ENCODE data around the gene CALB2.

CALB2 gene

DNA sequence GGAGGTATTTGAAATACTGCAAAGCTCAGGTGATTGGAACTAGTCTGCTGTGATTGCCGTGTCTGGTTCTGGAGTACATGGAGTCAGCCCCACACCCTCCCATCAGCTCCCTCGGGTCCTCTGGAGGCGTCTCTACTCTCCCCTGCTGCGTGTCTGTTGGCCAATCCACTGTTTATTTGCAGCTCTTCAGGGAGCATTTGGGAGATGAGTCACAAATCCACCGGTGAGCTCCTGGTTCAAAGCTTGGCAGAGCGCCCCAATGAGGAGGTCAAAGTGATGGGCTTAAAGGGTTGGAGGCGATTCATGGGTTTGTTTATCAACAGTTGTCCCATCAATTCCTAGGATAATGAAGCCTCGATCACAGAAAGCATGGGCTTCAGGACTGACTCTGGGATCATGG, 14.6 kb downstream of the CALB2 start:
- Histone ChIP-seq H3K27me3 (ENCODE audit: insufficient read depth, low read depth) (no peaks in the 10 kb centered on the region; the same call in 1 of the 2 replicates), H3K4me2 (no peak overlapping the region), H3K36me3 (ENCODE audit: insufficient read depth) (no peaks in the 10 kb centered on the region), H3K4me1 (ENCODE audit: low read depth, poor library complexity, severe bottlenecking) (no peaks in the 10 kb centered on the region), H3K79me2 (ENCODE audit: insufficient read depth, low read depth) (no peaks in the 10 kb centered on the region), H3K9ac (no peak overlapping the region), H2AFZ (ENCODE audit: low read depth) (no peak overlapping the region), H3K27ac (no peak overlapping the region), H3K4me3 (IDR thresholded peaks at IDR 0.05; ENCODE audit: insufficient read depth, low read depth, low read length) (no peak overlapping the region), H4K20me1 (ENCODE audit: insufficient read depth) (no peaks in the 10 kb centered on the region)
- TF ChIP-seq, protein P1, sequence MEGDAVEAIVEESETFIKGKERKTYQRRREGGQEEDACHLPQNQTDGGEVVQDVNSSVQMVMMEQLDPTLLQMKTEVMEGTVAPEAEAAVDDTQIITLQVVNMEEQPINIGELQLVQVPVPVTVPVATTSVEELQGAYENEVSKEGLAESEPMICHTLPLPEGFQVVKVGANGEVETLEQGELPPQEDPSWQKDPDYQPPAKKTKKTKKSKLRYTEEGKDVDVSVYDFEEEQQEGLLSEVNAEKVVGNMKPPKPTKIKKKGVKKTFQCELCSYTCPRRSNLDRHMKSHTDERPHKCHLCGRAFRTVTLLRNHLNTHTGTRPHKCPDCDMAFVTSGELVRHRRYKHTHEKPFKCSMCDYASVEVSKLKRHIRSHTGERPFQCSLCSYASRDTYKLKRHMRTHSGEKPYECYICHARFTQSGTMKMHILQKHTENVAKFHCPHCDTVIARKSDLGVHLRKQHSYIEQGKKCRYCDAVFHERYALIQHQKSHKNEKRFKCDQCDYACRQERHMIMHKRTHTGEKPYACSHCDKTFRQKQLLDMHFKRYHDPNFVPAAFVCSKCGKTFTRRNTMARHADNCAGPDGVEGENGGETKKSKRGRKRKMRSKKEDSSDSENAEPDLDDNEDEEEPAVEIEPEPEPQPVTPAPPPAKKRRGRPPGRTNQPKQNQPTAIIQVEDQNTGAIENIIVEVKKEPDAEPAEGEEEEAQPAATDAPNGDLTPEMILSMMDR (conservative IDR thresholded peaks at IDR 0.05; ENCODE audit: low read depth, low read length), result no peak

DNA sequence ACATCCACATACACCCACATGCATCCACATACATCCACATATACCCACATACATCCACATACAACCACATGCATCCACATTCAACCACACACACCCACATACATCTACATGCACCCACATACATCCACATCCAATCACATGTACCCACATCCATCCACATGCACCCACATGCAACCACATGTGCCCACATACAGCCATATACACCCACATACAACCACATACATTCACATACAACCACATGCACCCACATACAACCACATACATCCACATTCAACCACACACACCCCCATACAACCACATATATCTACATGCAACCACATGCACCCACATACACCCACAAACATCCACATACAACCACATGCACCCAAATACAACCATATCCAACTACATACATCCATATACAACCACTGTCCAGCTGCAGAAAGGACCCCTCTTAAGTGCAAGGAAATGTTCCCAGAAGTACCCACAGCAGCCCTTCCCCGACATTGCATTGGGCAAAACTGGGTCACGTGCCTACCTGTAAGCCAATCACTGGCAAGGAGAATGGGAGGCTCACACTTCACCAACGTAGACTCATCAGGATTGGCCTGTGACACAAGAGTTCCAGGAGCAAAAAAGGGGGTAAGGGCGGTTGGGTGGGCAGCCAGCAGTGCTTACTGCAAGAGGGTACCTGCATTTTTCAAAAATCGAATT, 18.1 kb downstream of the CALB2 start:
- H3K9ac ChIP-seq, result no peak overlapping the region
- no peak overlapping the region for H3K4me2 ChIP-seq
- no peak overlapping the region for H2AFZ ChIP-seq (ENCODE audit: low read depth)
- TF ChIP-seq, protein P1 (conservative IDR thresholded peaks at IDR 0.05; ENCODE audit: low read depth, low read length), result no peak
- no peaks in the 10 kb centered on the region for H3K4me1 ChIP-seq (ENCODE audit: low read depth, poor library complexity, severe bottlenecking)
- H3K79me2 ChIP-seq (ENCODE audit: insufficient read depth, low read depth), result no peaks in the 10 kb centered on the region
- no peaks in the 10 kb centered on the region for H4K20me1 ChIP-seq (ENCODE audit: insufficient read depth)
- H3K27me3 ChIP-seq (ENCODE audit: insufficient read depth, low read depth), result no peaks in the 10 kb centered on the region
- H3K4me3 ChIP-seq (IDR thresholded peaks at IDR 0.05; ENCODE audit: insufficient read depth, low read depth, low read length), result no peak overlapping the region
- no peaks in the 10 kb centered on the region for H3K36me3 ChIP-seq (ENCODE audit: insufficient read depth)
- H3K27ac ChIP-seq, result no peak overlapping the region

DNA sequence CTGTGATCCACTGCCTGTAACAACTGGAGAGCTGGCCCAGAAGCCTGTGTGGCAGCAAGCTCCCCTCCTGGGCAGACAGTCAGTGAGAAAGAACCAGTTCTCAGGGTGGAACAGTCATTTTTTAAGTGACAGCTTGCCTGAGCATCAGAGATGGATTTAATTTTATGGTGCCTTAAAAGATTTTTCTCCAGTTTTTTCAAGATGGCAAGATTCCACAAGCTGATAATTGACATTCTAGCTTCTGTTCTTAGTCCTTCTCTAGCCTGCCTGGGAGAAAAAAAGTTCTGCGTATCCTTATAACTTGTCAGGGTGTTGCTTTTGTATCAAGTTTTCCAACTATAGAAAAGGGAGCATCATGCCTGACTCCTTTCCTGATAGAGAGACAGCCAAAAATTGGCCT, 21.2 kb downstream of the CALB2 start:
- Histone ChIP-seq H3K4me3 (IDR thresholded peaks at IDR 0.05; ENCODE audit: insufficient read depth, low read depth, low read length) (no peak overlapping the region), H2AFZ (ENCODE audit: low read depth) (no peak overlapping the region), H3K4me2 (no peak overlapping the region), H3K79me2 (ENCODE audit: insufficient read depth, low read depth) (no peaks in the 10 kb centered on the region), H3K36me3 (ENCODE audit: insufficient read depth) (no peaks in the 10 kb centered on the region), H3K9ac (no peak overlapping the region), H3K27ac (no peak overlapping the region), H4K20me1 (ENCODE audit: insufficient read depth) (no peaks in the 10 kb centered on the region), H3K27me3 (ENCODE audit: insufficient read depth, low read depth) (no peaks in the 10 kb centered on the region), H3K4me1 (ENCODE audit: low read depth, poor library complexity, severe bottlenecking) (no peaks in the 10 kb centered on the region)
- TF ChIP-seq, protein P1 (conservative IDR thresholded peaks at IDR 0.05; ENCODE audit: low read depth, low read length), result no peak

DNA sequence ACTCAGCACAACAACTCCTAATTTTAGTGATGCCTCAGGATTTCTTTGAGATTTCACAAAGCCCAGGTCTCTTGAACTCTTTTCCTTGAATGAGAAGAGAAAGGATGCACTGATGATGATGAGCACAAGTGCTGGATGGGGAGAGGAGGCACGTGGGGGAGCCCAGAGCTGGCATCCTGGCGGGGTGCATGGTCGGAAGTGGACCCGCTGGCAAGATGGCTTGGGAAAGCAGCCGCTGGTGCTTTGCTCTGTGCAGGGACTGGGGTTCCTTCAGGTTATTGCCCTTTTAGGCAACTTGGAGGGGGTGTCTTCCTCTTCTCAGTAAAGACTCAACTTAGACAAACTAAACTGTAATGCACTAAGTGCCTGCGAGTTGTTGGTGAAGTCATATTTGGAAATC, 22.3 kb downstream of the CALB2 start:
- H3K4me3 ChIP-seq (IDR thresholded peaks at IDR 0.05; ENCODE audit: insufficient read depth, low read depth, low read length), result no peak overlapping the region
- no peaks in the 10 kb centered on the region for H3K27me3 ChIP-seq (ENCODE audit: insufficient read depth, low read depth)
- no peaks in the 10 kb centered on the region for H3K79me2 ChIP-seq (ENCODE audit: insufficient read depth, low read depth)
- no peak overlapping the region for H3K4me2 ChIP-seq
- TF ChIP-seq, protein P1 (conservative IDR thresholded peaks at IDR 0.05; ENCODE audit: low read depth, low read length), result no peak
- H4K20me1 ChIP-seq (ENCODE audit: insufficient read depth), result no peaks in the 10 kb centered on the region
- H3K27ac ChIP-seq, result no peak overlapping the region
- no peak overlapping the region for H2AFZ ChIP-seq (ENCODE audit: low read depth)
- H3K36me3 ChIP-seq (ENCODE audit: insufficient read depth), result no peaks in the 10 kb centered on the region
- H3K4me1 ChIP-seq (ENCODE audit: low read depth, poor library complexity, severe bottlenecking), result no peaks in the 10 kb centered on the region
- no peak overlapping the region for H3K9ac ChIP-seq
